Caco-2 (cell line): ENCODE data around the gene GALNT11. TPM values are rescaled to one million over a fixed set of nuclear protein-coding genes. Genes with fewer than 3 reads are reported as not detected.

Experiments
- BruUV-seq: library from RNA; stranded (reverse); fragments of 400-500 nt; replicated peaks from 2 replicates; lab custom pipeline; 2021; lab: Mats Ljungman, UMichigan
- CTCF ChIA-PET: fragments of 300-600 bp; sonication (Branson Sonifier 250); formaldehyde crosslinking; loops from one replicate; lab custom pipeline; 2022; ENCODE audit warnings: antibody characterized with exemption; lab: Charles Lee
- POLR2A ChIA-PET: fragments of 300-600 bp; sonication (Branson Sonifier 250); formaldehyde crosslinking; loops from one replicate; lab custom pipeline; 2022; ENCODE audit warnings: antibody characterized with exemption; lab: Charles Lee
- DNase-seq, 2 experiments: peaks; one replicate each; pipeline versions ENCODE4 v3.0.0 to v3.0.0-alpha.2; 2020 to 2022
- H3K27me3 ChIP-seq: replicated peaks from 2 replicates; pipeline ENCODE4 v1.6.0; 2011; ENCODE audit warnings: low read length; ENCODE audit not compliant: control insufficient read depth, insufficient read depth
- H3K36me3 ChIP-seq: 2 replicates; pipeline ENCODE4 v1.5.1; 2011; ENCODE audit warnings: low read length; ENCODE audit not compliant: control insufficient read depth, insufficient read depth
- H3K4me1 ChIP-seq: fragments of 250-450 bp; sonication (Bioruptor Pico); 2 replicates; pipeline ENCODE4 v1.5.1; 2020; ENCODE audit warnings: mild to moderate bottlenecking
- H3K4me3 ChIP-seq: 2 replicates; pipeline ENCODE4 v1.5.1; 2011; ENCODE audit warnings: low read depth, mild to moderate bottlenecking, control low read depth, low read length
- H3K9me3 ChIP-seq: fragments of 250-450 bp; sonication (Bioruptor Pico); 2 replicates; pipeline ENCODE4 v1.5.1; 2020; ENCODE audit warnings: mild to moderate bottlenecking, moderate library complexity
- H3K27ac Mint-ChIP-seq: one replicate; pipeline ENCODE4 v1.8.0; 2022; ENCODE audit warnings: mixed read lengths; ENCODE audit not compliant: unreplicated experiment
- H3K27me3 Mint-ChIP-seq: one replicate; pipeline ENCODE4 v1.8.0; 2022; ENCODE audit warnings: mixed read lengths; ENCODE audit not compliant: insufficient read depth, unreplicated experiment
- H3K36me3 Mint-ChIP-seq: one replicate; pipeline ENCODE4 v1.8.0; 2022; ENCODE audit warnings: mild to moderate bottlenecking, mixed read lengths; ENCODE audit not compliant: insufficient read depth, unreplicated experiment
- H3K4me1 Mint-ChIP-seq: one replicate; pipeline ENCODE4 v1.8.0; 2022; ENCODE audit warnings: low read depth, mixed read lengths; ENCODE audit not compliant: unreplicated experiment
- H3K4me3 Mint-ChIP-seq: one replicate; pipeline ENCODE4 v1.8.0; 2022; ENCODE audit warnings: mild to moderate bottlenecking, moderate library complexity, mixed read lengths; ENCODE audit not compliant: unreplicated experiment
- H3K9me3 Mint-ChIP-seq: one replicate; pipeline ENCODE4 v1.8.0; 2022; ENCODE audit warnings: mixed read lengths; ENCODE audit not compliant: unreplicated experiment
- CTCF ChIP-seq, 2 experiments: fragments of 200-600 bp in 1 of 2; IDR thresholded peaks; 1 replicate in 1 of 2; 2 replicates in 1 of 2; pipeline versions ENCODE4 v1.5.1 to v1.8.0; 2011 to 2022; ENCODE audit warnings: antibody characterized with exemption in 1 of 2, control low read depth in 1 of 2, inconsistent platforms in 1 of 2, low read depth in 1 of 2, low read length in 1 of 2, mild to moderate bottlenecking in 1 of 2, moderate library complexity in 1 of 2; ENCODE audit not compliant: insufficient read depth in 1 of 2, severe bottlenecking in 1 of 2, unreplicated experiment in 1 of 2
- intact Hi-C: fragments of 100-400 bp; cut with micrococcal nuclease; formaldehyde crosslinking; loops from one replicate; pipeline ENCODE4 v1.10.0; 2022; ENCODE audit not compliant: unreplicated experiment
- total RNA-seq: library from RNA; stranded (reverse); gene quantifications from 2 replicates; pipeline ENCODE4 v1.2.3, GENCODE V29; 2022

GALNT11 gene
- total RNA-seq, 1 experiment from 2014 or later = 34.9 TPM

- Histone ChIP-seq H3K4me1 (no peaks in the 10 kb centered on the region), H3K9me3 (no peaks in the 10 kb centered on the region), H3K4me3 (no peak overlapping the region), H3K36me3 (peaks cover 4% of the 10 kb centered on the region; the same call in 1 of the 2 replicates), H3K27me3 (no peaks in the 10 kb centered on the region)
- H3K27me3 Mint-ChIP-seq = no peaks in the 10 kb centered on the region
- H3K4me3 Mint-ChIP-seq = no peak overlapping the region
- intact Hi-C loops = no loop called here
- no TSS peak for BruUV-seq
- no peaks in the 10 kb centered on the region for H3K4me1 Mint-ChIP-seq
- POLR2A ChIA-PET = interaction anchor here (0.6 kb wide), 1 partner anchor 626 kb away, joined by 6 read pairs; no protein-coding TSS in a partner anchor
- no peak for DNase-seq
- CTCF ChIA-PET = no interaction called here
- H3K36me3 Mint-ChIP-seq = peaks cover 69% of the 10 kb centered on the region
- no peaks in the 10 kb centered on the region for H3K9me3 Mint-ChIP-seq
- H3K27ac Mint-ChIP-seq = peak overlapping the region; percentile 7
- no peak for TF ChIP-seq CTCF (IDR thresholded peaks at IDR 0.05; ENCODE audit: insufficient read depth in 1 of 2, low read depth in 1 of 2, low read length in 1 of 2, severe bottlenecking in 1 of 2, unreplicated experiment in 1 of 2)
These were observed 105.5 kb downstream of the GALNT11 start for GRCh38 chr7:152130658-152131590.

GRCh38 chr7:152131981-152132494 lies 106.6 kb downstream of the GALNT11 start:
- CTCF ChIA-PET = no interaction called here
- H3K4me3 Mint-ChIP-seq = no peak overlapping the region
- no peaks in the 10 kb centered on the region for H3K27me3 Mint-ChIP-seq
- H3K36me3 ChIP-seq = peaks cover 4% of the 10 kb centered on the region
- H3K4me1 Mint-ChIP-seq = no peaks in the 10 kb centered on the region
- POLR2A ChIA-PET = no interaction called here
- DNase-seq = no peak
- H3K4me3 ChIP-seq = no peak overlapping the region
- peaks cover 72% of the 10 kb centered on the region for H3K36me3 Mint-ChIP-seq
- no peak overlapping the region for H3K27ac Mint-ChIP-seq
- no peaks in the 10 kb centered on the region for H3K4me1 ChIP-seq
- H3K9me3 ChIP-seq = no peaks in the 10 kb centered on the region
- no peaks in the 10 kb centered on the region for H3K27me3 ChIP-seq
- no peaks in the 10 kb centered on the region for H3K9me3 Mint-ChIP-seq
- BruUV-seq = no TSS peak
- TF ChIP-seq CTCF (IDR thresholded peaks at IDR 0.05; ENCODE audit: insufficient read depth in 1 of 2, low read depth in 1 of 2, low read length in 1 of 2, severe bottlenecking in 1 of 2, unreplicated experiment in 1 of 2) = no peak
- intact Hi-C loops = no loop called here

GRCh38 chr7:152132812-152133211 lies 107.3 kb downstream of the GALNT11 start:
- no peak overlapping the region for H3K4me3 Mint-ChIP-seq
- BruUV-seq = no TSS peak
- POLR2A ChIA-PET = no interaction called here

More at GRCh38 chr7:152132812-152133211, 107.3 kb downstream of the GALNT11 start:
- no peak for TF ChIP-seq CTCF (IDR thresholded peaks at IDR 0.05; ENCODE audit: insufficient read depth in 1 of 2, low read depth in 1 of 2, low read length in 1 of 2, severe bottlenecking in 1 of 2, unreplicated experiment in 1 of 2)
- Histone ChIP-seq H3K4me1 (no peaks in the 10 kb centered on the region), H3K27me3 (no peaks in the 10 kb centered on the region), H3K4me3 (no peak overlapping the region), H3K9me3 (no peaks in the 10 kb centered on the region), H3K36me3 (peaks cover 4% of the 10 kb centered on the region)
- no peaks in the 10 kb centered on the region for H3K4me1 Mint-ChIP-seq
- no peaks in the 10 kb centered on the region for H3K27me3 Mint-ChIP-seq
- no peak overlapping the region for H3K27ac Mint-ChIP-seq
- no peak for DNase-seq
- H3K9me3 Mint-ChIP-seq = no peaks in the 10 kb centered on the region
- intact Hi-C loops = no loop called here
- CTCF ChIA-PET = no interaction called here
- H3K36me3 Mint-ChIP-seq = peaks cover 68% of the 10 kb centered on the region
